ENCODE measurements around the gene HMGCR.

Gene HMGCR

GRCh38 chr5:75361310-75361709 lies 24.3 kb downstream of the HMGCR start:
- TF ChIP-seq, protein P1, sequence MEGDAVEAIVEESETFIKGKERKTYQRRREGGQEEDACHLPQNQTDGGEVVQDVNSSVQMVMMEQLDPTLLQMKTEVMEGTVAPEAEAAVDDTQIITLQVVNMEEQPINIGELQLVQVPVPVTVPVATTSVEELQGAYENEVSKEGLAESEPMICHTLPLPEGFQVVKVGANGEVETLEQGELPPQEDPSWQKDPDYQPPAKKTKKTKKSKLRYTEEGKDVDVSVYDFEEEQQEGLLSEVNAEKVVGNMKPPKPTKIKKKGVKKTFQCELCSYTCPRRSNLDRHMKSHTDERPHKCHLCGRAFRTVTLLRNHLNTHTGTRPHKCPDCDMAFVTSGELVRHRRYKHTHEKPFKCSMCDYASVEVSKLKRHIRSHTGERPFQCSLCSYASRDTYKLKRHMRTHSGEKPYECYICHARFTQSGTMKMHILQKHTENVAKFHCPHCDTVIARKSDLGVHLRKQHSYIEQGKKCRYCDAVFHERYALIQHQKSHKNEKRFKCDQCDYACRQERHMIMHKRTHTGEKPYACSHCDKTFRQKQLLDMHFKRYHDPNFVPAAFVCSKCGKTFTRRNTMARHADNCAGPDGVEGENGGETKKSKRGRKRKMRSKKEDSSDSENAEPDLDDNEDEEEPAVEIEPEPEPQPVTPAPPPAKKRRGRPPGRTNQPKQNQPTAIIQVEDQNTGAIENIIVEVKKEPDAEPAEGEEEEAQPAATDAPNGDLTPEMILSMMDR (IDR thresholded peaks at IDR 0.05; ENCODE audit: insufficient read depth, missing control alignments) = no peak
- FAIRE-seq (no peak), DNase-seq (ENCODE audit: insufficient read length, low spot score) (no peak)

GRCh38 chr5:75362474-75362975 lies 25.5 kb downstream of the HMGCR start:
- TF ChIP-seq, protein P1 (IDR thresholded peaks at IDR 0.05; ENCODE audit: insufficient read depth, missing control alignments) = no peak
- no peak for FAIRE-seq
- no peak for DNase-seq (ENCODE audit: insufficient read length, low spot score)

GRCh38 chr5:75363111-75363510 lies 26.1 kb downstream of the HMGCR start:
- FAIRE-seq (no peak), DNase-seq (ENCODE audit: insufficient read length, low spot score) (no peak)
- TF ChIP-seq, protein P1 (IDR thresholded peaks at IDR 0.05; ENCODE audit: insufficient read depth, missing control alignments) = no peak

DNA sequence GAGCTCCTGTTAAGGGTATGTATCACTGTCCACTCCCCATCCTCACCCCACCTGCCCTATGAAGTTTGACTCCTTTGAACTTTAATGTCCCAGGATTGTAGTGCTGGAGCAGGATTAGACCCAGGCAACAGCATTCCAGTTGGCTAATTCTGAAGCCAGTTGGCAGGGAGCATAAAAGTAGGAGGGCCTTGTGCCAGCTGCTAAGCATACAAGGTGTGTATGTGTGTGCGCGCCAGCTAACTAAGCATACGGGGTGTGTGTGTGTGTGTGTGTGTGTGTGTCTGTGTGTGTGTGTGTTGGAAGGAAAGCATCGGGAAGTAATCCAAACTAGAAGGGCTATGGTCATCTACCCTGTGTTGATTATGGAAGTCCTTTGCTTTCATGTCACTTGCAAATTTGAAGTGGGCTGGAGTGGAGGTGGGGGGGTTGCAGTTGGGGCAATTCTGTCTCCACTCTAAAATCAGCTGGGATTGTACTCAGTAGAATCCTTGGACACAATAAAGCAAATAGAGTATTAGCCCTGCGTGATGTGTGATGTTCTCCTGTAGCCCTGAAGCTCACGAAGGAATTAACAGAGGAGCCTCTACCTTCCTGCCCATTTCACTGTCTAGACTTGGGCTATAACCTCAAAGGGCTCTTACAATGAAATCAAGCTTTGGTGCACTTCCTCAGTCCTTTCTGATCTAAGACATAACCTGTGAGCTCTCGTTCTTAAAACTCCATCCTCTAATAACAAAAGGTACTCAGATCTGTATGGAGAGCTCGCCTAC lies 26.9 kb downstream of the HMGCR start:
- FAIRE-seq = no peak
- TF ChIP-seq, protein P1 (IDR thresholded peaks at IDR 0.05; ENCODE audit: insufficient read depth, missing control alignments) = no peak
- DNase-seq (ENCODE audit: insufficient read length, low spot score) = no peak

DNA sequence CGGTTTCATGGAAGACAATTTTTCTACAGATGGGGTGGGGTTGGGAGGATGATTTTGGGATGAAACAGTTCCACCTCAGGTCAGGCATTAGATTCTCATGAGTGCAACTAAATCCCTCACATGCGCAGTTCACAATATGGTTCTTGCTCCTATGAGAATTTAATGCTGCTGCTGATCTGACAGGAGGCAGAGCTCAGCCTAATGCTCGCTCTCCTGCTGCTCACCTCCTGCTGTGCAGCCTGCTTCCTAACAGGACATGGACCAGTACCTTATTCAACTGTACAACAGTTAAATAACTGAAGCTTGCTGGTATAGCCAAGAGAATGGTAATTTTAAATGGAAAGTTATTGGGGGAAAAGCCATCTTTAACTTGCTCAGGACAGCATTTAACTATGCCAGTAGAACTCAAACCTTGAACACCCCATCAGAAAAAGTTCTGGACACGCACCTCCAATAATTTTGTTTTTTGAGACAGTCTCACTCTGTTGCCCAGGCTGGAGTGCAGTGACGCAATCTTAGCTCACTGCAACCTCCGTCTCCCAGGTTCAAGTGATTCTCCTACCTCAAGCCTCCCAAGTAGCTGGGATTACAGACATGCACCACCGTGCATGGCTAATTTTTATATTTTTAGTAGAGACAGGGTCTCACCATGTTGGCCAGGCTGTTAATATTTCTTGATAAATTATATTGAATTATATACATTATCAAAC lies 27.7 kb downstream of the HMGCR start:
- TF ChIP-seq, protein P1 (IDR thresholded peaks at IDR 0.05; ENCODE audit: insufficient read depth, missing control alignments) = no peak
- DNase-seq (ENCODE audit: insufficient read length, low spot score) (no peak), FAIRE-seq (no peak)

DNA sequence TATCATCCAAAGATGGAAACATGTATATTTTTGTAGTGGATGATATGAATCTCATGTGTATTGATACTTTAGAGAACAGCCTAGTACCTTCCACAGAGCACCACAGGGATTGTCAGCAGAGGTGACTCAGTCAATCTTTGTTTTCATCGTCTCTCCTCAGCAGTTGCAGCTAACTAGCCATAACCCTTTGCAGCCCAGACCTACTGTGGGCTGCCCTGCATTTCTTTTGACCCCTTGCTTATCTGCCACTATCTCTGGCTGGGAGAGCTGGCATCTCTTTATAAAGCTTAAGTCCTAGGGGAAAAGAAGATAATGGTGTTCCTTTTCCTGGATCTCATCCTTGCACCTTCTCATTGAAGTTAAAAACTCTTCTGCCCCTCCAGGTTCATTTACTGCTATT lies 28.7 kb downstream of the HMGCR start:
- TF ChIP-seq, protein P1 (IDR thresholded peaks at IDR 0.05; ENCODE audit: insufficient read depth, missing control alignments) = no peak
- FAIRE-seq = no peak

GRCh38 chr5:75366787-75367186 lies 29.8 kb downstream of the HMGCR start:
- FAIRE-seq = no peak
- TF ChIP-seq, protein P1 (IDR thresholded peaks at IDR 0.05; ENCODE audit: insufficient read depth, missing control alignments) = no peak
- DNase-seq (ENCODE audit: insufficient read length, low spot score) = no peak

More for the DNA sequence above, 28.7 kb downstream of the HMGCR start:
- no peak for DNase-seq (ENCODE audit: insufficient read length, low spot score)

All from D721Med (cell line).